Activated naive CD8-positive, alpha-beta T cell treated with anti-CD3 and anti-CD28 coated beads, Interleukin-2, amount 50 U/mL, for 16 hours (primary cell): Measurements from ENCODE around the gene AZU1.
A peak's percentile ranks its signal among the peaks of the same experiment; 100 is the strongest.

ENCODE experiments used
- DNase-seq: peaks from one replicate; pipeline ENCODE4 v3.0.0-alpha.2; 2020; ENCODE audit warnings: low read depth, low spot score

The AZU1 gene

GRCh38 chr19:854549-854948 lies 26.9 kb downstream of the AZU1 start:
- no peak for DNase-seq

DNA sequence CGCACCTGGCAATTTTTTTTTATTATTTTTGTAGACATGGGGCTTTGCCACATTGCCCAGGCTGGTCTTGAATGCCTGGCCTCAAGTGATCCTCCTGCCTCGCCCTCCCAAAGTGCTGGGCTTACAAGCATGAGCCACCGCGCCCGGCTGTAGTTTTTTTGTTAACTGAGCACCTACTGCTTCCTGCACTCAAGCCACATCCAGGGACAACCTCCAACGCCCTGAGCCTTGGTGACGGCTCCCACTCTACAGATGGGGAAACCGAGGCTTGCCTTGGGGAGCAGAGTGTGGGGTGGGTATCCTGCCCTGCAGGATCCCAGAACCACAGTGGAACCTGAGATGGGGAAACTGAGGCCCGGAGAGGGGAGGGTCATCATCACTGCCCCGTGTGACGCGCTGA lies 27.5 kb downstream of the AZU1 start:
- no peak for DNase-seq

DNA sequence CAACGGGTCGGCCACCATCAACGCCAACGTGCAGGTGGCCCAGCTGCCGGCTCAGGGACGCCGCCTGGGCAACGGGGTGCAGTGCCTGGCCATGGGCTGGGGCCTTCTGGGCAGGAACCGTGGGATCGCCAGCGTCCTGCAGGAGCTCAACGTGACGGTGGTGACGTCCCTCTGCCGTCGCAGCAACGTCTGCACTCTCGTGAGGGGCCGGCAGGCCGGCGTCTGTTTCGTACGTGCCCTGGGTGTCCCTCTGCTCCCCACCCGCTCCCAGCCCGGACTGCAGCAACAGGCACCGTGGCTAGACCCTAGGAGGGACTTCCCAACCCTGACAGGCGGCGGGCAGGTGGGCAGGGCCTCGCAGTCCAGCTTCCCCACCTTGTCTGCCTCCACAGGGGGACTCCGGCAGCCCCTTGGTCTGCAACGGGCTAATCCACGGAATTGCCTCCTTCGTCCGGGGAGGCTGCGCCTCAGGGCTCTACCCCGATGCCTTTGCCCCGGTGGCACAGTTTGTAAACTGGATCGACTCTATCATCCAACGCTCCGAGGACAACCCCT lies 28.0 kb downstream of the AZU1 start:
- DNase-seq = no peak

DNA sequence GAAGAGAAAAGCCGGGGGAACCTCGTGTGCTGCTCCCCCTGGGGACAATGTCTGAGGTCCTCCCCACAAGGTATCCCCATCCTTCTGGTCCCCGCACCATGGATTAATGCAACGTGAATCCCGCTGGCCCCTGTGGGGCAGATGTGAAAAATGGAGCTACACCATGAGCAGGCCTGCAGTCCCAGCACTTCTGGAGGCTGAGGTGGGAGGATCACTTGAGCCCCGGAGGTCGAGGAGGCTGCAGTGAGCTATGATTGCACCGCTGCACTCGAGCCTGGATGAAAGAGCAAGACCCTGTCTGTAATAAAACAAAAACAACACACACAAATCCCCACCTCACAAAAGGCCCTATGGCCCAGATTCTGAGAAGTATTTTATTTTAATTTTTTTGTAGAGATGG lies 30.6 kb downstream of the AZU1 start:
- DNase-seq = no peak

DNA sequence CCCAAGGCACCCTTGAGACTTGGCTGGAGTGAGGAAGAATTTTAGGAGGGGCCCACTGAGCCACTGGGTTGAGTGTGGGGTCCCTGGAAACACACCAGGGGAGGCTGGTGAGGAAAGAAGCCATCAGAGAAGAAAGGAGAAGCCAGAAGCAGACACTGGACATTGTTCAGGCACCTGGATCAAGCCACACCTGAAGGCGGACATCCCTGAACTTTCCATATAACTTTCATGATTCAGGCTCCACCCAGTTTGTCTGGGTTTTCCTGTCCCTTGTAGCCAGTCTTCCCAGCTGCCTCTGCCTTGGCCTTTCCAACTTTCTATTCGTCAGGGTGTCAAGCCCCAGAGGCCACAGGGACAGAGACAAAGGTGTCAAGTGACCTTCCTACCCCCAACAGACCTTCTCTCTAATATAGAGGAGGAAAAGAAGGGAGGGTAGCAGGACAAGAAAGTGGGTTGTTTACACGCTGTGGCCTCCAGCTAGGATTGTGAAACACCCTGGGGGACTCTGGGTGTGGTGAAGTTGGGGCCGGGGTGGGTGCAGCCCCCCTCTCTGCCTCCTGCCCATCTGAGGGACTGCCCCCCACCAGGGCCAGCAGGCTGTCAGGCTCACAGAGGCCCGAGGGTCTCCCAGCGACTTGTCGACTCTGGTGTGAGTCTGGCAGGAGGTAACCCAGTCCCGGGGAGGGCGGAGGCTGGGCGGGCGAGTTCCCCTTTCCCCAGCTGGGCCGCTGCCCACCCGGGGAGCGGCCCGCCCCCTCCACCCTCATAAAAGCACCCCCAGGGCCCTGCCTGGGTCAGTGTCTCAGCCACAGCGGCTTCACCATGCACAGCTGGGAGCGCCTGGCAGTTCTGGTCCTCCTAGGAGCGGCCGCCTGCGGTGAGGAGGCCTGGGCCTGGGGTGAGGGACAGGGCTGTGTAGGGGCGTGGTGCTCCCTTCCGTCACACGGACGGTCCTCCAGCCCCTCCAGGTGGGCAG lies 31.5 kb downstream of the AZU1 start, which contains the start of gene CFD:
Gene CFD, plus strand, starts transcription at position 797 of the 976 bp plus-strand sequence. Its CDS starts 26 bp downstream, at position 823.
- no peak for DNase-seq

GRCh38 chr19:861141-861755 lies 33.6 kb downstream of the AZU1 start:
- no peak for DNase-seq

- no peak for DNase-seq
Observed at GRCh38 chr19:861756-862580, 34.3 kb downstream of the AZU1 start.

DNA sequence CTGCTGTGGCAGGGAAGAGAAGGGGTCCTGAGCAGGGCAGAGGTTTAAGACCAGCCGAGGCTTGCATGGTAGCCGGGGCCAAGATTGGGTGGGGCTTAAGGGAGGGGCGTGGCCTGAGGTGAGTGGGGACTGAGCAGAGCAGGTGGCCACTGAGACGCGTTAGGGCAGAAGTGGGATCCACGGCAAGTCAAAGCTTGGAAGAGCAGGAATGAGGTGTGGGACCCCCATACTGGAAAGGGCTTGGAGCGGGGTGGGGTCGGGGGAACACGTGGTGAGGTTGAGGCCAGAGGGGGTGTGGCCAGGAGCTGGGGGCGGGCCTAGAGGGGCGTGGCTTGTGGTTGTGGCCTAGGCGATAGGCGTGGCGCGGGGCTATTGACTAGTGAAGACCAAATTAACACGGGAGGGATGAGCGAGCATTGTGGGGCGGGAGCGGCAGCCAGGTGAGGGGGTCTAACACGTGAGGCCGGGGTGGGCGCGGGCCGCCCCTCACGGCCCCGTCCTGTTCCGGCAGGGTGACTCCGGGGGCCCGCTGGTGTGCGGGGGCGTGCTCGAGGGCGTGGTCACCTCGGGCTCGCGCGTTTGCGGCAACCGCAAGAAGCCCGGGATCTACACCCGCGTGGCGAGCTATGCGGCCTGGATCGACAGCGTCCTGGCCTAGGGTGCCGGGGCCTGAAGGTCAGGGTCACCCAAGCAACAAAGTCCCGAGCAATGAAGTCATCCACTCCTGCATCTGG lies 35.1 kb downstream of the AZU1 start:
- peak; percentile 59 for DNase-seq

- DNase-seq = no peak
Observed at GRCh38 chr19:863315-863620, 35.6 kb downstream of the AZU1 start.

- no peak for DNase-seq
Observed at GRCh38 chr19:866769-867300, 39.2 kb downstream of the AZU1 start.

DNA sequence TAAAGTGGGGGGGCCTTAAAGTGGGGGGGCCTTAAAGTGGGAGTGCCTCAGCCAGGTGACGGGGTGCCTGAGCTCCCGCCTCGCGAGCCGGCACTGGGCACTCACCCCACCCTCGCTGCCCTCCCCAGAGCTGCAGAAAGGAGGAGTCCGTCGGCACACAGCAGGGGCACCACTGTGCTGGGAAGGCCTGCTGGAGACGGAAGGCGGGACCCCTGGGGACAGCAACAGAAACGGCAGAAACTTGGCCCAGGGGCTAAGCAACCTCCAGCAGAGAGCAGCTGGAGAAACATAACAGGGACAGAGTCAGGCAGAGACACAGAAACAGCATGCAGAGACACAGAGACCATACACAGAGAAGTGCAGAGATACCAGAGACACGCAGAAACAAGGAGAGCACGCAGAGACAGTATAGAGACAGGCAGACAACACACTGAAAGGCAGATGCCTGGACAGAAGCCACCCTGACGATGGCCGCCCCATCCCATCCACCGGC lies 39.7 kb downstream of the AZU1 start:
- DNase-seq = no peak

DNA sequence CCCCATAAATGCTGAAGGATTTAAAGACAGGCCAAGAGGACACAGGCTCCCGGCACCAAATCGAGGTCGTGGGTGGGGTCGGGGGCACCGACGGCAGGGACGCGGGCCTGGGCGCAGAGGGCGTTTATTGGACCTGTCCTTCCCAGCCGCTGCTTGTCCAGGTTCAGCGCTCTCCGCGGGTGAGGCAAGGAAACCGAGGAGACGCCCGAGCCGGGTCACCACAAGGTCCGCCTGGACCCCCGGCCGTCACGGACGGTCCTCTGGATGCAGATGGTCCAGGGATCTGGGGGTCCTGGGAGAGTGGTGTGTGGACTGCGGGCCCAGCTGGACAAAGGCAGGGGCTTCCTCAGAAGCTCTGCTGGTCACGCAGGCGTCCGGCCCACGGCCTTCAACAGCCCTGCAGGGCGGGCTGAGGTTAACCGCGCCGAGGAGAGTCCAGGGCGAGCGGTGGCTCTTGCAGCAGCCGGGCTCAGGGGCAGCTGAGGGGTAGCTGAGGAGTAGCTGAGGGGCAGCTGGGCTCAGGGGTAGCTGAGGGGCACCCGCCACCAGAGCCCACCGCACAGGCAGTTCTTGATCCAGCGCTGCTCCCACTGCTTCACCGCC lies 40.3 kb downstream of the AZU1 start:
- no peak for DNase-seq

DNA sequence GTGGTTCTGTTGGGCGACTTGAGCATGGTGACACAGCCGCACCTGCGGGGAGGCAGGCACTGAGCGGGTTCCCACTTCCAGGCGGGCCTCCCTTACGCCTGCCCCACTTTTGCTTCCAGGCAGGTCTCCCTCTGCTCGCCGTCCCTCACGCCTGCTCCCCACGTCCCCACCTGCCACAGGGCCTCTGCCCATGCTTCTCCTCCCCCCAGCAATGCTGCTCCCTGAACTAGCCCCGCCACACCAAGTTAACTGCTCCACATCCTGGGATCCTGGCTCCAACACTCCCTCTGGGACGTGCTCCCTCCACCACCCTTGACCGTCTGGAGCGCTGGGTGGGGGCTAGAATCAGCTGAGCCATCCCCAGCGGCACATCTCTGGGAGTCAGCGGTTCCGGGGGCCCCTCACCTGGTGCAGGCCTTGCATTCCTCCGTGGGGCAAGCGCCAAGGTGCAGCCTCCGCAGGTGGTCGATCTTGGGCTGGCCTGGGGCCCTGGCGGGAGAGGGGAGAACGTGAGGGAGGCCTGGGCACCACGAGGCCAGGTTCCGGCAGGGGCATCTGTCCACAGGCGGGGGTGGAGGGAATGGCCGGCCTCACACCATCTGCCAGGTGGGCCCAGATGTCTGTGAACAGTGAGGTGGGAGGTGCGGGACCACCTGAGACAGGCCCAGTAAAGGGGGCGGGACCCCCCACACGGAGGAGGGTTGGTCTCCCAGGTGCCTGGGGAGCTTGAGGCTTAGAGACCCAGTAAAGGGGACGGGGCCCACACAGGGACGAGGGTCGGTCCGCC lies 41.0 kb downstream of the AZU1 start:
- no peak for DNase-seq

GRCh38 chr19:869245-870177 lies 41.9 kb downstream of the AZU1 start:
- no peak for DNase-seq

DNA sequence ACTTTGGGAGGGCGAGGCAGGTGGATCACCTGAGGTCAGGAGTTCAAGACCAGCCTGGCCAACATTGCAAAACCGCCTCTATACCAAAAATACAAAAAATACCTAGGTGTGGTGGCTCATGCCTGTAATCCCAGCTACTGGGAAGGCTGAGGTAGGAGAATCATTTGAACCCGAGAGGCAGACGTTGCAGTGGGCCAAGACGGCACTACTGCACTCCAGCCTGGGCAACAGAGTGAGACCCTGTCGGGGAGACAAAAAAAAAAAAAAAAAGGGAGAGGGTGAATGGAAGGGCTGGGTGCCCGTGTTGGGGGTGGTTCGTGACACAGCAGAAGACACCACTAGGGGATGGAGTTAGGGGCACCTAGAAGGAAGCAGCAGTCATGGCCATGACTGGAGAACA lies 42.7 kb downstream of the AZU1 start:
- no peak for DNase-seq

DNA sequence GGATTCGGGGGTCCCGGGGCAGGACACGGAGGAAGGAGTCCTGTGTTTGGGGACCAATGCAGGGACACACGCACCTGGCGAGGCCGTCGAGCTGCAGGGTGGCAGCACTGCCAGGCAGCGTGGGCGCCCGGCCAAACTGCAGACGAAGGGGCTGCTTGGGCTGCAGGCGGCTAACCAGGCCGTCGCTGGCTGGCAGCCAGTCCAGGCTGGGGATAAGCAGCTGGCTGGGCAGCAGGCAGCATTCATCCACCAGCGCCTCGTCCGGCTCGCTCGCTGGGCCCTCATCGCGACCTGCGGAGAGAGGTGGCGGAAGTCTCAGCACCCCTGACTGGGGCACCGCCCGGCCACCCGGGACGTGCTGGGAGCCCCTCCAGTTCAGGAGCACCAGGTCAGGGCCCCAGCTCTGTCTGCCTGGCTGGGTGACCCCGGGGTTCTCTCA lies 43.3 kb downstream of the AZU1 start:
- no peak for DNase-seq

DNA sequence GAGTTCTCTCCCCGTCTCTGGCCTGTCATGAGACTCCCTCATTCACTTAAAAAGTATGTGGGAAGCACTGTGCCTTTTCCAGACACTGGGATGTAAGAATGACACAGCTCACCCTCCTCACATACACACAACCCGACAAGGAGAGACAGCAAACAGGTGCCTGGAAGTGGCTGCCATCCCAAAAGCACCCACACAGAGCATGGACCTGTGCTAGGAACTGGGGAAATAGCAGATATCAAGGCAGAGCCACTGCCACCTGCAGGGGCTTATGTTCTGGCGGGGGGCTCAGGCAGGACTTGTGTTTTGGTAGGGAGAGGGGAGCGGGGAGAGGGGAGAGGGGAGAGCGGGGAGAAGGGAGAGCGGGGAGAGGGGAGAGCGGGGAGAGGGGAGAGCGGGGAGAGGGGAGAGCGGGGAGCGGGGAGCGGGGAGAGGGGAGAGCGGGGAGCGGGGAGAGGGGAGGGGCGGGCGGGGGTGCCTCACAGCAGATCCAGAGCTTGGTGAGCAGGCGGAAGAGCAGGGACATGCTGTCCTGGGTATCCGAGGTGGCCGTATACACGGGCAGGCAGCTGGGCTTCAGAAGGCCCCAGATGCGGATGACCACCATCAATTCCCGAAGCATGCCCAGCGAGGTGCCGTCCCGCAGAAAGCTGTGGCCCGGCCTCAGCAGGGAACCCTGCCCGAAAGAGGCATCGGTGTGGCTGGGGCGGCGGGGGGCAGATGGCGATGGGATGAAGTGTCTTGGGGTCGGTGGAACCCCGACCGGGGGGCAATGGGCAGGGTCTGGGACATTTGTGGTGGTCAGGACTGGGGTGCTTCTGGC lies 44.0 kb downstream of the AZU1 start:
- no peak for DNase-seq
